GM12891 (cell line): Measurements from ENCODE around the gene ASPRV1.

Experiments used
- PAX5 ChIP-seq: IDR thresholded peaks from 2 replicates; pipeline ENCODE4 v1.6.1; 2011; ENCODE audit warnings: low read length, moderate library complexity, mild to moderate bottlenecking; ENCODE audit not compliant: insufficient read depth, severe bottlenecking
- POLR2A ChIP-seq: IDR thresholded peaks from 2 replicates; pipeline ENCODE4 v1.6.1; 2011; ENCODE audit warnings: low read depth, low read length, control low read depth
- POLR2AphosphoS5 ChIP-seq: IDR thresholded peaks from 2 replicates; pipeline ENCODE4 v1.6.1; 2011; ENCODE audit warnings: low read depth, low read length, control low read depth
- TAF1 ChIP-seq: IDR thresholded peaks from 2 replicates; pipeline ENCODE4 v1.6.1; 2011; ENCODE audit warnings: low read depth, low read length, control low read depth

DNA sequence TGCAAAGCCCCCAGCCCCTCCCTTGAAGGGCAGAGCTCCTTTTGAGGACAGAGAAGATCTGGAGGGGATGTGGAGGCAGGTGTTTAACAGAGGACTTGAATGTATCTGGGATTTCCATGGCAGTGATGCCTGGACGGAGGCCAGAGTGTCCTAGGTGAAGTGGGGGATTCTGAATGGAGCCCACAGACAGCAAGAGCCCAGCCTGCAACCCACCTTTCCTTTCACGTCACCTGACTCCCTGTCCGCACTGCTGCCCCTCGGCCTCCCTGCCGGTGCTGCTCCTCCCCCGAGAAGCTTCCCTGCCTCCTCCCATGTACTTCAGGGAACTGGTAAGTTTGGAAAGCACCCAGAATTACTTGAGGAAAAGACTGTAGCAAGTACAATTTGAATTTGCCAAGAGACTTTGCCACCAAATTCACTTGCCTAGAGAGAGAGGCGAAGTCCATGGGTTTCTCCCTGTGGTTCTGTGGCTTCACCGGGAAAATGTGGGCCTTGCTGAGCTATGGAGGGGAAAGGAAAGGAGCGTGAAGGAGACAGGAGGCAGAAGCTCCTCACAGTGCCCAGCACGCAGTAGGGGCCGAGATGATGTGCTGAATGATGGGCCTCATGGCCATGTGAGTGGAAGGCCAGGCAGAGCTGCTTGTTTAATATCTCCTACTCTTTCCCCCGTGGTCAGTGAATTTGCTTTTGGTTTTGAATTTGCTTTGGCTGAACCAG, 13.9 kb upstream of the ASPRV1 start:
- TF ChIP-seq POLR2A (no peak), POLR2AphosphoS5 (no peak), TAF1 (no peak), PAX5 (no peak)
